Nucleus accumbens (tissue), 56 donors: ENCODE results near the gene HMGCL.
"Not testable (repeated sequence)": the region's sequence is repeated elsewhere in the genome, so short reads cannot be mapped to it uniquely, and the experiment has no call there.

Experiments used
- DNase-seq, 56 donors: peaks; one replicate each; lab custom pipeline; 2025; lab: John Stamatoyannopoulos, UW

Gene HMGCL

GRCh38 chr1:23827717-23828116 is 2.5 kb upstream of the HMGCL start:
- no peak for DNase-seq

- not testable (repeated sequence) for DNase-seq
These were observed 1.4 kb upstream of the HMGCL start for GRCh38 chr1:23826590-23826989.

GRCh38 chr1:23825762-23826522 is 713 bp upstream of the HMGCL start:
- peak in 1 of 56 donors; percentile 40 for DNase-seq

- no peak for DNase-seq
These were observed 536 bp downstream of the HMGCL start for GRCh38 chr1:23824711-23825075.

- DNase-seq, result no peak
These were observed 1.5 kb downstream of the HMGCL start for GRCh38 chr1:23823767-23824166.

GRCh38 chr1:23817633-23818032 is 7.6 kb downstream of the HMGCL start:
- DNase-seq, result no peak

- DNase-seq, result no peak
These were observed 8.3 kb downstream of the HMGCL start for GRCh38 chr1:23816906-23817305.

GRCh38 chr1:23816361-23816760 is 8.9 kb downstream of the HMGCL start:
- no peak for DNase-seq

- DNase-seq, result no peak
These were observed 11.2 kb downstream of the HMGCL start for GRCh38 chr1:23814016-23814415.

- peak in 12 of 56 donors; percentile 8 to 36 (median 18) for DNase-seq
These were observed 14.2 kb downstream of the HMGCL start for GRCh38 chr1:23810818-23811540.

GRCh38 chr1:23809751-23810171 is 15.5 kb downstream of the HMGCL start:
- peak in 35 of 56 donors; percentile 7 to 68 (median 27) for DNase-seq

- DNase-seq, result no peak
These were observed 17.8 kb downstream of the HMGCL start for GRCh38 chr1:23807453-23807852.

- DNase-seq, result no peak
These were observed 18.9 kb downstream of the HMGCL start for GRCh38 chr1:23806280-23806679.

- DNase-seq, result no peak
These were observed 20.2 kb downstream of the HMGCL start for GRCh38 chr1:23805025-23805424.

GRCh38 chr1:23804183-23804835 is 20.9 kb downstream of the HMGCL start:
- no peak for DNase-seq

- no peak for DNase-seq
These were observed 21.6 kb downstream of the HMGCL start for GRCh38 chr1:23803674-23804073.

- not testable (repeated sequence) for DNase-seq
These were observed 22.4 kb downstream of the HMGCL start for GRCh38 chr1:23802809-23803342.

- DNase-seq, result peak in 1 of 56 donors; percentile 8
These were observed 23.4 kb downstream of the HMGCL start for GRCh38 chr1:23801876-23802275.

GRCh38 chr1:23801338-23801748 is 23.9 kb downstream of the HMGCL start:
- DNase-seq, result no peak

- peak; percentile 71 to 98 (median 94) for DNase-seq
These were observed 24.6 kb downstream of the HMGCL start, which contains the start of gene GALE for GRCh38 chr1:23800400-23801337. Gene GALE (minus strand): TSS chr1:23800754. CDS start chr1:23799007, 1,747 bp downstream.
